NCI-H128 (cell line): Measurements from ENCODE around the gene MBOAT7.
"Not testable (repeated sequence)": the region's sequence is repeated elsewhere in the genome, so short reads cannot be mapped to it uniquely, and the experiment has no call there.

ENCODE experiments used
- DNase-seq: peaks from one replicate; lab custom pipeline; 2025; ENCODE audit not compliant: unreplicated experiment; lab: John Stamatoyannopoulos, UW

Gene MBOAT7

GRCh38 chr19:54190503-54191010, 1.2 kb upstream of the MBOAT7 start:
- peak; percentile 98 for DNase-seq

- peak; percentile 100 for DNase-seq
These were observed 539 bp upstream of the MBOAT7 start for GRCh38 chr19:54189735-54190502.

- DNase-seq = no peak
These were observed 1.0 kb downstream of the MBOAT7 start for GRCh38 chr19:54188215-54188871.

GRCh38 chr19:54186934-54187381, 2.4 kb downstream of the MBOAT7 start:
- no peak for DNase-seq

GRCh38 chr19:54186351-54186750, 3.0 kb downstream of the MBOAT7 start:
- no peak for DNase-seq

GRCh38 chr19:54183431-54183830, 5.9 kb downstream of the MBOAT7 start:
- DNase-seq = no peak

GRCh38 chr19:54181894-54182293, 7.5 kb downstream of the MBOAT7 start:
- not testable (repeated sequence) for DNase-seq

GRCh38 chr19:54180691-54181091, 8.7 kb downstream of the MBOAT7 start:
- DNase-seq = no peak

- DNase-seq = peak; percentile 79
These were observed 9.4 kb downstream of the MBOAT7 start for GRCh38 chr19:54179921-54180461.

- no peak for DNase-seq
These were observed 10.0 kb downstream of the MBOAT7 start for GRCh38 chr19:54179262-54179852.

- peak; percentile 29 for DNase-seq
These were observed 10.7 kb downstream of the MBOAT7 start for GRCh38 chr19:54178581-54179261.

- DNase-seq = no peak
These were observed 15.2 kb downstream of the MBOAT7 start for GRCh38 chr19:54173951-54174834.

GRCh38 chr19:54173359-54173699, 16.1 kb downstream of the MBOAT7 start:
- DNase-seq = no peak

- peak; percentile 44 for DNase-seq
These were observed 16.7 kb downstream of the MBOAT7 start, which contains the start of gene TMC4 for GRCh38 chr19:54172471-54173358. Gene TMC4, minus strand, starts transcription at chr19:54173160. Its CDS starts 43 bp downstream, at chr19:54173117.

GRCh38 chr19:54171736-54172431, 17.5 kb downstream of the MBOAT7 start:
- not testable (repeated sequence) for DNase-seq

- no peak for DNase-seq
These were observed 20.1 kb downstream of the MBOAT7 start for GRCh38 chr19:54169149-54169740.

- peak; percentile 66 for DNase-seq
These were observed 21.0 kb downstream of the MBOAT7 start for GRCh38 chr19:54168174-54168917.
